GM12878 (cell line): ENCODE data around the gene CIAO1. TPM values are rescaled to one million over a fixed set of nuclear protein-coding genes. Genes with fewer than 3 reads are reported as not detected.
A peak's percentile ranks its signal among the peaks of the same experiment; 100 is the strongest.

Experiments
- ATAC-seq: fragments of 200-7000 bp; cut with Tn5 transposase; 3 replicates; pipeline ENCODE4 v1.9.1; 2020; ENCODE audit warnings: mild to moderate bottlenecking, moderate library complexity
- BruUV-seq: library from RNA; stranded (reverse); fragments of 400-500 nt; replicated peaks from 2 replicates; lab custom pipeline; 2021; lab: Mats Ljungman, UMichigan
- CTCF ChIA-PET: fragments of 300-600 bp; sonication (Branson Sonifier 250); formaldehyde crosslinking; extraction: SDS; loops from one replicate; lab custom pipeline; 2021; ENCODE audit warnings: inconsistent platforms; lab: Yijun Ruan, JAX
- POLR2A ChIA-PET: fragments of 350-600 bp; formaldehyde crosslinking; extraction: SDS; loops from one replicate; lab custom pipeline; 2021; ENCODE audit warnings: inconsistent platforms; lab: Charles Lee
- RAD21 ChIA-PET: fragments of 300-600 bp; sonication (Branson Sonifier 250); formaldehyde crosslinking; loops from one replicate; lab custom pipeline; 2023; ENCODE audit warnings: antibody characterized with exemption; ENCODE audit not compliant: unreplicated experiment; lab: Charles Lee
- SMC1A ChIA-PET: fragments of 300-600 bp; sonication (Branson Sonifier 250); formaldehyde crosslinking; loops from one replicate; lab custom pipeline; 2023; ENCODE audit not compliant: unreplicated experiment, uncharacterized antibody; lab: Charles Lee
- DNase-seq: peaks from one replicate; pipeline ENCODE4 v3.0.0-alpha.2; 2011; ENCODE audit warnings: low read depth, low spot score
- FAIRE-seq: peaks from 3 replicates; lab custom pipeline; 2011; peaks lifted over from hg19 to GRCh38; lab: Jason Lieb, UNC
- H2AFZ ChIP-seq: 2 replicates; pipeline ENCODE4 v1.6.0; 2011; ENCODE audit warnings: low read depth, low read length, control low read depth; ENCODE audit not compliant: control insufficient read depth
- H3K27ac ChIP-seq: 2 replicates; pipeline ENCODE4 v1.5.1; 2011; ENCODE audit warnings: control low read depth; ENCODE audit not compliant: control insufficient read depth, insufficient read depth
- H3K27me3 ChIP-seq, 2 experiments: replicated peaks in 1 of 2; 2 replicates each; pipeline versions ENCODE4 v1.6.0 to v1.6.1; 2011; ENCODE audit warnings: low read length in 1 of 2; ENCODE audit not compliant: control insufficient read depth in 2 of 2, insufficient read depth in 2 of 2
- H3K36me3 ChIP-seq, 2 experiments: 2 replicates each; pipeline ENCODE4 v1.5.1; 2011; ENCODE audit warnings: low read length in 1 of 2; ENCODE audit not compliant: control insufficient read depth in 2 of 2, insufficient read depth in 2 of 2
- H3K4me1 ChIP-seq: 2 replicates; pipeline ENCODE4 v1.6.1; 2011; ENCODE audit warnings: mild to moderate bottlenecking, low read length, moderate library complexity, mixed read lengths; ENCODE audit not compliant: control insufficient read depth, insufficient read depth
- H3K4me2 ChIP-seq: 2 replicates; pipeline ENCODE4 v1.6.0; 2011; ENCODE audit warnings: control low read depth; ENCODE audit not compliant: control insufficient read depth, insufficient read depth
- H3K4me3 ChIP-seq: fragments of 200-600 bp; sonication (generic); 2 replicates; pipeline ENCODE4 v1.5.1; 2016
- H3K79me2 ChIP-seq: 2 replicates; pipeline ENCODE4 v1.6.0; 2011; ENCODE audit warnings: low read length; ENCODE audit not compliant: control insufficient read depth, insufficient read depth
- H3K9ac ChIP-seq: 2 replicates; pipeline ENCODE4 v1.8.0; 2011; ENCODE audit warnings: low read length, control low read depth, mixed read lengths; ENCODE audit not compliant: control insufficient read depth, insufficient read depth
- H3K9me3 ChIP-seq: replicated peaks from 3 replicates; pipeline ENCODE4 v1.5.1; 2011; ENCODE audit warnings: mild to moderate bottlenecking, low read length; ENCODE audit not compliant: control insufficient read depth, insufficient read depth
- H4K20me1 ChIP-seq: 2 replicates; pipeline ENCODE4 v1.6.0; 2011; ENCODE audit not compliant: control insufficient read depth, insufficient read depth
- PKNOX1 ChIP-seq: fragments of 450-650 bp; IDR thresholded peaks from 2 replicates; pipeline ENCODE4 v1.6.1; 2016; ENCODE audit warnings: mild to moderate bottlenecking
- TCF7 ChIP-seq: IDR thresholded peaks from 2 replicates; pipeline ENCODE4 v1.6.1; 2014; ENCODE audit warnings: antibody characterized with exemption, borderline replicate concordance
- ZZZ3 ChIP-seq: IDR thresholded peaks from 2 replicates; pipeline ENCODE4 v1.6.1; 2011; ENCODE audit warnings: low read depth; ENCODE audit not compliant: control insufficient read depth, insufficient read length
- WGBS: methylation state at CpG from one replicate; pipeline ENCODE4 v1.1.6; 2016; ENCODE audit warnings: low lambda C conversion rate; ENCODE audit not compliant: insufficient replicate concordance, insufficient coverage; ENCODE audit errors: missing lambda C conversion rate; 5-methylcytosine and 5-hydroxymethylcytosine counted together
- in situ Hi-C: fragments of 300-500 bp; cut with MboI; formaldehyde crosslinking; loops from 9 replicates; pipeline ENCODE4 v1.14.3; 2018; ENCODE audit warnings: mixed read lengths
- intact Hi-C: fragments of 100-400 bp; cut with micrococcal nuclease; formaldehyde crosslinking; loops from one replicate; pipeline ENCODE4 v1.14.2; 2022; ENCODE audit not compliant: unreplicated experiment
- polyA plus RNA-seq, 11 experiments: library from polyadenylated mRNA; depleted of rRNA in 4 of 11; unstranded in 6 of 11; stranded (reverse) in 5 of 11; fragments of >200 nt; fragmentation: Nextera tagmentation in 4 of 11; fragmentation: Illumina TruSeq in 1 of 11; extraction: Ambion mirVana in 4 of 11; extraction: Trizol in 1 of 11; gene quantifications; 1 replicate in 1 of 11; 2 replicates in 10 of 11; pipeline versions ENCODE4 v1.2.1 to v1.2.3, GENCODE V29; 2011 to 2016; ENCODE audit warnings: inconsistent platforms in 2 of 11, missing spikeins in 2 of 11, low read depth in 1 of 11
- total RNA-seq, 4 experiments: library from RNA; depleted of rRNA in 3 of 4; stranded (reverse); fragments of >200 nt in 3 of 4; fragmentation: Illumina TruSeq in 1 of 4; extraction: Trizol in 1 of 4; gene quantifications; 2 replicates each; pipeline versions ENCODE4 v1.2.1 to v1.2.3, GENCODE V29; 2013 to 2021

The CIAO1 gene
- total and polyA plus RNA-seq, 10 of the 15 experiments (the other 5 are each of a cell fraction or from before 2014, with no cell fraction given), result 8.3 to 89.4 (median 63.4) TPM

DNA sequence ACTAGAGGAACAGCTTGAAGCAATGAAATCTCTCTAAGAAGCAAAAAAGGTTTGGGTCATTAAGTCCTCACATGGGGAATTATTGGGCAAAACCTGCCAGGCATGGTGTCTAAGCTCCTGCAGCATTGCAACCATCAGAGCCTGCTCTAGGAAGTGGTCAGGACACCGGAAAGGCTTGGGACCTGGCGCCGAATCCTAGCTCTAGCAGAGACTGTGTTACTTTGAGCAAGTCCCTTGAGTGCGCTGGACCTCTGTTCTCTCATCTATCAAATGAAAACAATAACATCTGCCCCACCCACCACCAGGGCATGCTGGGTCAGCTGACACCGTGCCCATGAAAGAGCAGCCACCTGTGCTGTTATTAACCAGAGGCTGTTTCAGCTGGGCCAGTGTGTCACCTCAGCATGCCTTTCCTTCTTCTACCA, 6.5 kb upstream of the CIAO1 start:
- peak overlapping the region; percentile 45; the same call in 1 of the 2 replicates for H3K27ac ChIP-seq
- CTCF ChIA-PET, result interaction anchor here (0.5 to 7.5 kb wide), 12 partner anchors 10 to 267 kb away, joined by 3 to 90 read pairs (median 10); partner anchors contain the start of genes ANKRD36C, ASTL and STARD7

More for the DNA sequence above, 6.5 kb upstream of the CIAO1 start:
- no peak overlapping the region; the same call in 1 of the 2 replicates for H3K9ac ChIP-seq
- no peaks in the 10 kb centered on the region for H3K9me3 ChIP-seq
- ChIA-PET RAD21 (interaction anchor here (0.8 to 2.5 kb wide), 5 partner anchors 16 to 81 kb away, joined by 3 to 10 read pairs (median 3); partner anchors contain the start of gene STARD7), POLR2A (interaction anchor here (0.6 to 1.5 kb wide), 7 partner anchors 13 to 77 kb away, joined by 3 to 6 read pairs (median 4); no protein-coding TSS in a partner anchor)
- in situ Hi-C loops, result loop anchor here (25.0 kb wide), 1 partner anchor 247 kb away; no protein-coding TSS in a partner anchor
- no peak for FAIRE-seq
- WGBS, result 72% methylated on average over 5 of the region's 5 CpGs
- BruUV-seq, result no TSS peak
- TF ChIP-seq TCF7 (no peak), PKNOX1 (no peak), ZZZ3 (no peak)
- TF ChIP-seq, all 136 proteins: peak for 0
- Histone ChIP-seq H2AFZ (no peak overlapping the region), H3K79me2 (peaks cover 41% of the 10 kb centered on the region), H3K4me2 (no peak overlapping the region), H3K4me1 (peaks cover 32% of the 10 kb centered on the region), H3K4me3 (no peak overlapping the region), H4K20me1 (no peaks in the 10 kb centered on the region), H3K27me3 (no peaks in the 10 kb centered on the region), H3K36me3 (peaks cover 7 to 22% of the 10 kb centered on the region in 2 experiments; a peak in 3 of 4 replicates)
- DNase-seq (no peak), ATAC-seq (peak; percentile 18)
- SMC1A ChIA-PET, result interaction anchor here (0.9 to 5.5 kb wide), 10 partner anchors 9 to 267 kb away, joined by 3 to 48 read pairs (median 12); partner anchors contain the start of gene ASTL
- intact Hi-C loops, result no loop called here
